T-helper 22 cell (primary cell): ENCODE measurements around the gene YWHAB.

Source experiments
- DNase-seq: peaks from one replicate; pipeline ENCODE4 v3.0.0-alpha.2; 2020; ENCODE audit warnings: low read depth

Gene YWHAB

DNA sequence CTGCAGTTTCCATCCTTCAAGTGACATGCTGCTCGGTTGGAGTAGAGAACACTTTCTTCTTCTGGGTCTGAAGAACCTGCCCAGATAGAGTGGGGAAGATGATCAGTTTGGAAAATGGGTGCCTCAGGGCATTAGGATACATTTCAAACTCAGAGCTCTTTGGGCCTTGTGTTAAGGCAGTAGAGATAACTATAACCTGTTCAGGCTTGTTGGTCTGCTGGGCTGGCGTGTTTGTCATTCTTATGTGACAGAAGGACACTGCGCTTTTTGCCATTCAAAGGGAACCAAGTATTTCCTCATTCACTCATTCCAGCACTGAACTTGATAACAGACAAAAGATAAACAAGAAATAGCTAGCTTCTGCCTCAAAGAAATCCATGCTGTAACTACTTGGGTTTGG lies 70.9 kb downstream of the YWHAB start:
- no peak for DNase-seq
